CD4-positive, alpha-beta T cell treated with Interleukin-15 for 1 hour (primary cell): ENCODE results near the gene CFAP157.

Experiments
- DNase-seq: peaks from one replicate; pipeline ENCODE4 v3.0.0-alpha.2; 2020

CFAP157 gene

DNA sequence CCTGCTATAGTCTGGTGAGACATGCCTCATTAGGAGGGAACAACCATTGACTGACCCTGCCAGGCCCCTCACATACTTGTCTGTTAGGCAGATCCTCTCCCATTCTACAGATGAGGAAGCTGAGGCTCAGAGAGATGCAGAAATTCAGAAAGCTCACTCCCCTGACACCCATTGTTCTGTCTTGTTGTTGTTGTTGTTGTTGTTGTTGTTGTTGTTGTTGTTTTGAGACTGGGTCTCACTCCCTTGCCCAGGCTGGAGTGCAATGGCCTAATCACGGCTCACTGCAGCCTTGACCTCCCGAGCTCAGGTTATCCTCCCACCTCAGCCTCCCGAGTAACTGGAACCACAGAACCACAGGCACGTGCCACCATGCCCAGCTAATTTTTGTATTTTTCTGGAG is 13.1 kb upstream of the CFAP157 start:
- DNase-seq = no peak

DNA sequence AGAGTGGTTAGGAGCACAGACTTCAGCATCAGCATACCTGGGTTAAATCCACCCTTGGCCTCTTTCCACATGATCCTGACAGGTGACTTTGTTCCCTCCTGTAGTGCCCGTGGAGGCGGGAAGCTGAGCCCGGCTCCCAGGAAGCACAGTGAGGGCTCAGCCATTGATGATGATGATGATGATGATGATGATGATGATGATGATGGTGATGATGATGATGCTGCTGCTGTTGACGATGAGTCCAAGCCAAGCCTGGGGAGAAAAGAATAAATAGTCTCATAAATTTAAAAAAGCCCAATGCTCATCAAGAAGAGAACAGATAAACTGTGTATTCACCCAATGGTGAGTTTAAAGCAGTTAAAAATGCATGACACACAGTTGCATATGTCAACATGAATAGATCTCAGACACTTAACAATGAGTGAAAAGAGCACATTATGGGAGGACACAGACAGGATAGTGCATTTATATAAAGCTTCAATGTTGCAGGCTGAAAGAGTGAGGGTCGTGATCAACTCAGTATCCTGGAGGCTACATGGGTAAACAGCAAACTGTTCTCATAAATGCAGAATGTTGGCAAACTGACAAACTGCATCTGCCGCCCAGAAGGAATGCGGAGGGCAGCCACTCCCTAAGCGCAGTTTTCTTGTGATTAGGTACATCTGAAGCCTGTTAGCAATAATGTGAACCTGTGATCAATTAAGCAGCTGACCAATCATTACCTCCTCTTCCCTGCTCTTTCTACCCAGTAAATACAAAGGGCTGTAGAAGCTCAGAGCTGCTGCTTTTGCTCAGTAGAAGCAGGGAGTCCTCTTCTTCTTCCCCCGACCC is 11.7 kb upstream of the CFAP157 start:
- no peak for DNase-seq

GRCh38 chr9:127697575-127697974 is 9.2 kb upstream of the CFAP157 start:
- DNase-seq = no peak

DNA sequence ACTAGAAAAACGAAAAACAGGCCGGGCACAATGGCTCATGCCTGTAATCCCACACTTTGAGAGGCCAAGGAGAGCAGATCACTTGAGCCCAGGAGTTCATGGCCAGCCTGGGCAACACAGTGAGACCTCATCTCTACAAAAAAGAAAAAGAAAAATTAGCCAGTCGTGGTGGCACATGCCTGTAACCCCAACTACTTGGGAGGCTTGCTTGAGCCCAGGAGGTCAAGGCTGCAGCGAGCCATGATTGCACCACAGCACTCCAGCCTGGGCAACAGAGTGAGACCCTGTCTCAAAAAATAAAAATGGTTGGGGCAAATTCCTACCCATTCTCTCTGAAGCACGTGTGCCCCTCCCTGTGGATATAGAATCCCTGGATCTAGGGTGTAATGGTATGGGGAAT is 8.4 kb upstream of the CFAP157 start:
- DNase-seq = no peak

GRCh38 chr9:127698985-127699670 is 7.7 kb upstream of the CFAP157 start:
- DNase-seq = peak; percentile 93

DNA sequence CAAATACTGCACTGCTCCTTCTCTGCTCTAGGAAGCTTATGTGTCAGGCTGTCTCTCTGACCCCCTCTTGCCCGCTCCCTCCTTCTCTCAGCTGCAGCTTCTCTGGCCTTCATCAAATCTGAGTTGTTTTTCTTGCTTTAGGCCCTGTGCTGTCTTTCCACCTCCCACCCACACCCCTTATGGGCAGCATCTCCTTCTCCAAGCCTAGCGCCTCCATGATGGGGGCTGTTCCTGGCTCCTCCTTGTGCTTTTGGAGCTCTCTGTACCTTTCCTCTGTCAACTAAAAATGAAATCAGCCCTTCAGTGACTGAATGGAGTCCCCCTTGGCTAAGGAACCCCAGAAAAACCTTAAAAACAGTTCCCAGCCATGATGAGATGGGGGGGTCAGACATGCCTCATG is 6.6 kb upstream of the CFAP157 start:
- DNase-seq = no peak

GRCh38 chr9:127700594-127701255 is 6.1 kb upstream of the CFAP157 start:
- no peak for DNase-seq

GRCh38 chr9:127703289-127703946 is 3.4 kb upstream of the CFAP157 start:
- no peak for DNase-seq

DNA sequence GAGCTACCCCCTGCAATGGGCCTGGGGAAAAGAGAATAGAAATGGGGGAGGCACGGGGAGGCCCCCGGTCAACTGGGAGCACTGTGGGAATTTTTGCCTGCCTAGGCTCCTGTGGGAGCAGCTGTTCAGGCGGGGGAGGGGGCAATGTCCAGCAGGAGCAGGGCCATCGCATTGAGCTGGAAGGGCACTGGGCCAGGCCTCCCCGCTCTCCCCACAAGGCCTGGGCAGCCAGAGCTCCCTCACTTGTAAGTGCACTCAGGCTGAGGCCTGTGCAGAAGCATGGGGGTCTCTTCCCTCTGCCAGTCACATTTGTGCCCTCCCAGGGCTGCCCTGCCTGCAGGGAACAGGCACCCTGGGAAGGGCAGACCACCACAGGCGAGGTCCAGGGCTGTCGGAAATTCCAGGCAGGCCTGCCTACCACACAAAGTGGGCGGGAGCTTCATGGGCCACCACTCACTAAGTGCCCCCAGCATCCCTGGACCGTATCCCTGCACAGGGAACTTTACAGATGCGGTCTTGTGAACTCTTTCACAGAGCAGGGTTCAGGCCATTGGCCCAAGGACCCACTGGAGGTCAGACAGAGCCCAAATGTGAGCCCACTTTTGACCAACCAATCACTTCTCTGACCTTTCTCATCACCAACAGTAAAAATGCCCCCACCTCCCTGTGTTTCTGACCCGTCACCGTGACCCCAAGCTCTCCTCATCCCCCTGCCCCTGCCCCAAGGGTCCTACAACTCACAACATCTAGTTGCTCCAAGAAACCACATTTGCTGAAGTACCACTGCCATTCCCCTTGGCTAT is 1.0 kb upstream of the CFAP157 start:
- no peak for DNase-seq

- DNase-seq = peak; percentile 57
Measured at GRCh38 chr9:127707766-127708165, 978 bp downstream of the CFAP157 start.

GRCh38 chr9:127708952-127709587 is 2.3 kb downstream of the CFAP157 start:
- no peak for DNase-seq

GRCh38 chr9:127710204-127710783 is 3.5 kb downstream of the CFAP157 start:
- no peak for DNase-seq

GRCh38 chr9:127711226-127711701 is 4.5 kb downstream of the CFAP157 start:
- DNase-seq = no peak

DNA sequence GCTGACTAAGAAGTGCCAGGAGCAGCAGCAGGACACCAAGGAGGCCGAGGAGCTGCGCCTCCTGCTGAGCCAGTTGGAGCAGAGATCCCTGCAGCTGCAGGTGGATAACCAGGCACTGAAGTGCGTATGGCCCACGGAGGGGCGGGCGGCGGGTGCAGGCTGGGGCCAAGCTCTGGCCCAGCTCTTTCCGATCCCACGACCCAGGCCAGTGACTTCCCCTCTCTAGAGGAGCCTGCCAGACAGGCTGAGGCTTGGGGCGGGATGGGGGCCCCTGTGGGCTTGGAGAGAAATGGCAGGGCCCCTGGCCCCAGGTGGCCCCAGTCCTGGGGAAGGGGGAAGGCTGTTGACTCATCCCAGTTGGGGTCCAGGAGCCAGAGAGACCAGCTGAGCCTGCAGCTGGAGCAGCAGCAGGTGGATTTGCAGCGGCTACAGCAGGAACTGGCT is 5.1 kb downstream of the CFAP157 start:
- DNase-seq = no peak

GRCh38 chr9:127712371-127712770 is 5.6 kb downstream of the CFAP157 start:
- no peak for DNase-seq

DNA sequence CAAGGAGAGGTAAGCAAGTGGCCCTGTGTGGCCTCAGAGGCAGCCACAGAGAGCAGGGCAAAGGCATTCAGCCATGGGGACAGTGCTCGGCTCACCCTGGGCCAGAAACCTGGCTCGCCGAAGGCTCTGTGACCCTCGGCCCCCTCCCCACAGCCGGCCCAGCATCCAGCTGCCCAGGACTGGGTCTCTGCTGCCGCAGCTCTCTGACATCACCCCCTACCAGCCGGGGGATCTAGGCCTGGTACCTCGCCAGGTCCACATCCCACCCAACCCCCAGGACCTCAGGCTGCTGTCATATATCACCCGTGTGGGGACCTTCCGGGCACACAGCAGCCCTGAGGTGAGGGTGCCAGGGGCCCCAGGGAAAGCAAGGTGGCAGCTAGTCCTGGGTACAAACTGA is 6.1 kb downstream of the CFAP157 start:
- DNase-seq = no peak

GRCh38 chr9:127714020-127714750 is 7.4 kb downstream of the CFAP157 start:
- no peak for DNase-seq

DNA sequence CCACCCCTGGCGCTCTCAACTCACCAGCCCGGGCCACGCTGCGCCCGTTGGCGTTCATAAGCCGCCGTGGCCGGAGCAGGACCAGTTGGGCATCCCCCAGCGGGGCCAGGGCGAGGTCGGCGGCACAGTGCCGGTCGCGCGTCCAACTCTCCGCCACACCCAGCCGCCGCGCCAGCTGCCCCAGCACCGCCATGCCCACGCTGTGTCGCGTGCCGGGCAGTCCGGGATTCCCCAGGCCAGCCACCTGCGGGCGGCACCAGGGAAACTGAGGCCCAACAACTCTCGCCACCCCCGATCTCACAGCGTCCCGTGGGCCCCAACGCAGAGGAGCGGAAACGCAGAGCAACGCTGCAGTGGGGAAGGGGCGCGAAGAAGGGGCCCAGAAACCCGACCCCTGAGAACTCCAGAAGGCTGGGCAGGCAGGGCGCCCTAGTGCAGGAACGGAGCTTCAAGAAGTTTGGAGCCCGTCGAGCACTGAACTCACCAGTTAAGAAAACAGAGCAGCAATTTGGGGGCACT is 8.2 kb downstream of the CFAP157 start:
- DNase-seq = no peak

DNA sequence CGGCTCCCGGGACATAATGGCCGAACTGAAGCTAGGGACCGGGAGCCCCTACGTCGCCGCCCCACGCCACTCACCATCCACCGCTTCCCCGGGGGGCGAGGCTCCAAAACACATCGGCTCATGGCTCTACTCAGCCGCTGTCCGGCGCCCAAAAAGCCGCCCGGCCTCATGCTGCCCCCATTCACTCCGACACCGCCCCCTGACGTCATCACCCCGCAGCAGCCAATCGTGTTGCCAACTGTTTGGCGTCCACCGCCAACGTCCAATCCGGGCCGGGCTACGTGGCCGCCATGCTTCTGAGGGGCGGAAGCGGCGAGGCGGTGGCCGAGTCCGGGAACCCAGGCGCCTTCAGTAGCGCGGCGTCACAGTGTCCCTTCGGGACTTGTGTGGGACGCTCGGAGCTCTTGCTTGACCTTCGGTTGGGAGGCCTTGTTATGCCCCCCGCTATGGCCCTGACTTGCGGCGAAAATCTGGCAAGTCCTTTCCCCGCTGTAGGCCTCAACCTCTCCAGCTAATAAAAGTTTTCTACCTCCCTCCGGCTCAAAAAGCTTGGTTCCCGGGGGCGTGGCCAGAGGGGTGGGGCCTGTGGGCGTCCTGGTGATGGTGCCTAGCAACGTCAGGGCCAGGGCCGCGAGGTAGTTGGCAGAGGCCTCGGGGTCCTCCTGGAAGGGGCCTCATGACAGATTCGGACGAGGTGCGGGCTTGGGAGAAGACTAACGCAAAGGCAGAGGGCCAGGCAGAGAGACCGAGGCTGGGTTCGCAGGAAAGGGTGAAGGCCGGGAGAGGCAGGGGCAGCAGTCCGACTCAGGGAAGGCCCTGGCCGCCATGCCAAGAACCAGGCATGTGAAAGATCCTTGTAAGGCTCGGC is 8.9 kb downstream of the CFAP157 start, which contains the start of the genes PTRH1 and TTC16:
Gene PTRH1, minus strand, starts transcription at position 194 of the 868 bp plus-strand sequence. Its CDS starts 24 bp downstream, at position 170.
Gene TTC16, plus strand, starts transcription at position 610 of the 868 bp plus-strand sequence. Its CDS starts 67 bp downstream, at position 677.
- DNase-seq = peak; percentile 94
